GM23248 (cell line): ENCODE data around the gene WNT16.

Source experiments
- EZH2 ChIP-seq: fragments of 200-600 bp; sonication (generic); IDR thresholded peaks from 2 replicates; pipeline ENCODE4 v1.6.1; 2018; ENCODE audit warnings: antibody characterized with exemption, mild to moderate bottlenecking; ENCODE audit not compliant: insufficient read depth, poor library complexity, severe bottlenecking
- EZH2phosphoT487 ChIP-seq: fragments of 200-600 bp; sonication (generic); IDR thresholded peaks from 2 replicates; pipeline ENCODE4 v1.6.1; 2018; ENCODE audit warnings: antibody characterized with exemption, moderate library complexity, mild to moderate bottlenecking, low read depth; ENCODE audit not compliant: insufficient read depth

GRCh38 chr7:121286742-121287734 lies 41.8 kb upstream of the WNT16 start:
- TF ChIP-seq EZH2 (no peak), EZH2phosphoT487 (no peak)
